AG04449 (cell line): ENCODE measurements around the gene PDE6D.

Experiments
- CTCF ChIA-PET: fragments of 350-600 bp; formaldehyde crosslinking; extraction: SDS; loops from one replicate; lab custom pipeline; 2021; ENCODE audit warnings: antibody characterized with exemption; lab: Yijun Ruan, JAX
- POLR2A ChIA-PET: fragments of 400-600, 350-600 bp; formaldehyde crosslinking; extraction: SDS; loops from one replicate; lab custom pipeline; 2020; ENCODE audit warnings: antibody characterized with exemption, inconsistent platforms; lab: Yijun Ruan, JAX
- DNase-seq: peaks from one replicate; pipeline ENCODE4 v3.0.0-alpha.2; 2010; ENCODE audit warnings: low read depth, low spot score
- H3K4me3 ChIP-seq: 2 replicates; pipeline ENCODE4 v1.5.1; 2011; ENCODE audit warnings: low read depth, mild to moderate bottlenecking, control low read depth, low read length
- TF ChIP-seq, protein P1 (sequence below): IDR thresholded peaks from one replicate; pipeline ENCODE4 v1.5.1; 2011; ENCODE audit warnings: mild to moderate bottlenecking, moderate library complexity, low read length, control low read depth, inconsistent platforms; ENCODE audit not compliant: insufficient read depth; ENCODE audit errors: missing control alignments

The PDE6D gene

DNA sequence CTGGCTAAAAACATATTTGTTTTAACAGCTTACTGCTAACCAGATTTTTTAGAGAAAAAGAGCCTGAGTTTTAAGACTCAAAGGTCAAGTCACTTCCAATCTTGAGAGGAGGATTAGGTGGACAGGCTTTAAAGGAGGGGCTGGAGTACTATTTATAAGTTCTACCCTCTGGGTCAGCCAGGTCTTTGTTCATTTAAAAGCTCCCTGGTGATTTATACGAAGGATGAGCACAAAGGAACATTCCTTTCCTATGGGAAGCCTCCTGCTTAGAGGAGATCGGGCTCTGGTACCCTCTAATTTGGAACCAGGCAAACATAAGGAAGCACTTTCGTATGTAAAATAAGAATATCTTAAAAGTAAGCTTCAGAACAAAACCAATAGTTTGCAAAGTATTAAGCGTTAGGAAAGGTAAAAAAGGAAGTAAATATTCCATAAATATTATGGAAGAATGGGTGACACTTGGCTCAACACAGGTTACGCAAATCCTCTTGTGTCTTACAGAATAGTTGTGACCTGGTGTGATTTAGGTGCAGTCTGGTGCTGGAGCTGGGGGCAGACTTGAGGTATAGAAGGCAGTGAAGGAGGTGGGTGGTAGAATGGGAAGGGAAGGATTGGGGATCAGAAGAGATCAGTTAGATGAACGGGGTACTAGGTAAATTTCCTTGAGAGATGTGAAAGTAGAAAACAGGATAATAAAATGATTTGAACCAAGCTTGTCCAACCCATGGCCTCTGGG lies 35.6 kb downstream of the PDE6D start:
- POLR2A ChIA-PET: no interaction called here
- H3K4me3 ChIP-seq: no peak overlapping the region
- DNase-seq: no peak
- TF ChIP-seq, protein P1, sequence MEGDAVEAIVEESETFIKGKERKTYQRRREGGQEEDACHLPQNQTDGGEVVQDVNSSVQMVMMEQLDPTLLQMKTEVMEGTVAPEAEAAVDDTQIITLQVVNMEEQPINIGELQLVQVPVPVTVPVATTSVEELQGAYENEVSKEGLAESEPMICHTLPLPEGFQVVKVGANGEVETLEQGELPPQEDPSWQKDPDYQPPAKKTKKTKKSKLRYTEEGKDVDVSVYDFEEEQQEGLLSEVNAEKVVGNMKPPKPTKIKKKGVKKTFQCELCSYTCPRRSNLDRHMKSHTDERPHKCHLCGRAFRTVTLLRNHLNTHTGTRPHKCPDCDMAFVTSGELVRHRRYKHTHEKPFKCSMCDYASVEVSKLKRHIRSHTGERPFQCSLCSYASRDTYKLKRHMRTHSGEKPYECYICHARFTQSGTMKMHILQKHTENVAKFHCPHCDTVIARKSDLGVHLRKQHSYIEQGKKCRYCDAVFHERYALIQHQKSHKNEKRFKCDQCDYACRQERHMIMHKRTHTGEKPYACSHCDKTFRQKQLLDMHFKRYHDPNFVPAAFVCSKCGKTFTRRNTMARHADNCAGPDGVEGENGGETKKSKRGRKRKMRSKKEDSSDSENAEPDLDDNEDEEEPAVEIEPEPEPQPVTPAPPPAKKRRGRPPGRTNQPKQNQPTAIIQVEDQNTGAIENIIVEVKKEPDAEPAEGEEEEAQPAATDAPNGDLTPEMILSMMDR: no peak
- CTCF ChIA-PET: interaction anchor here (1.1 to 1.6 kb wide), 9 partner anchors 13 to 68 kb away, joined by 3 to 9 read pairs (median 4); no protein-coding TSS in a partner anchor

DNA sequence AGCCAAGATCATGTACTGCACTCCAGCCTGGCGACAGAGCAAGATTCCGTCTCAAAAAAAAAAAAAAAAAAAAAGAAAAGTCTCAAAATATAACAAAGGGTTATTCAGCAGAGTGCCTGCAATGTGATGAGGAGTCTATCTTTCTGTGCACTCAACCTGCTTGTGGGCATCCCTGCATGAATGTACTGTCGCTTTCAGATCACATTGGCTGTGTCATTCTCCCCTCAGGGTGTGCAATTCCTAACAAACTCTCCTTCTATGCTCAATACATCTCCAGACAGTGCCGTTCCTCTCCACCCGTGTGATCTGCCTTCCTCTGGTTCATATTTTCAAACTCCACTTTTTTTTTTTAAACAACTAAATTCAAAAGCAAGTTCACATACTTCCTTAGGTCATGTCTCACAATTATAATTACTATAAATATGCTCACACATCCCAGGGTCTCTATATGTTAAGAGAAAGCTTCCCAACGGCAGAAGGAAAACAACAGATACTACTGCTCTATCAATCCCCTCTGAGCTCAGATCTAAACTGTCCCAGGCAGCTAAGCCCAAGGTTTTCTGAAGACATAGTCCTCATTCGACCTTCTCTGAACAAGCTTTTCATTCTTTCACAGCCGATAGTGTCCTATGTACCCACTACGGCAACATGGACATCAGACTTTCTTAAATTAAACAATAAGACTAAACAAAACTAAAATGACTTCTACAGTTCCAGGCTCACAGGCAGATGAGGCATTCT lies 37.5 kb downstream of the PDE6D start:
- no peak for DNase-seq
- ChIA-PET POLR2A (no interaction called here), CTCF (interaction anchor here (0.9 to 1.2 kb wide), 2 partner anchors 29 to 37 kb away, joined by 4 to 6 read pairs; no protein-coding TSS in a partner anchor)
- TF ChIP-seq, protein P1: no peak
- no peak overlapping the region for H3K4me3 ChIP-seq

DNA sequence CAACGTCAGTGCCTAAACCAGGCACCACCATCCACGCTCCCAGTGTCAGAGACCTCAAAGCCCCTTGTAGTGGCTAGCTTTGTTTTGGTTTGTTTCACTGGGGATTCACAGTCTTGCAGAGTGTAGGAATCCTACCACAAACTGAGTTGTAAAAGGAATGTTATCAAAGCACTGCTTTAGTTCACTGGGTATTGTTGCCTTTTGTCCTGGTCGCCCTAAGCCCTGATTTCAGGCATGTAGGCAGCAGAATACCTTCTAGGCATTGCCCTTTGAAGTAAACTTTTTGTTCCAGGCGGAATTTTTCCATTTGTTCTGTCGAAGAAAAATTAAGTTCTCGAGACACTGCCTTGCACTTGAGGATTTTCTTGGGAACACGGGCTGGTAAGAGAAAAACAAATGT lies 43.3 kb downstream of the PDE6D start:
- H3K4me3 ChIP-seq: no peak overlapping the region
- CTCF ChIA-PET: interaction anchor here (1.0 to 2.2 kb wide), 3 partner anchors 12 to 63 kb away, joined by 3 to 10 read pairs (median 5); no protein-coding TSS in a partner anchor
- DNase-seq: no peak
- TF ChIP-seq, protein P1: no peak
- POLR2A ChIA-PET: no interaction called here

DNA sequence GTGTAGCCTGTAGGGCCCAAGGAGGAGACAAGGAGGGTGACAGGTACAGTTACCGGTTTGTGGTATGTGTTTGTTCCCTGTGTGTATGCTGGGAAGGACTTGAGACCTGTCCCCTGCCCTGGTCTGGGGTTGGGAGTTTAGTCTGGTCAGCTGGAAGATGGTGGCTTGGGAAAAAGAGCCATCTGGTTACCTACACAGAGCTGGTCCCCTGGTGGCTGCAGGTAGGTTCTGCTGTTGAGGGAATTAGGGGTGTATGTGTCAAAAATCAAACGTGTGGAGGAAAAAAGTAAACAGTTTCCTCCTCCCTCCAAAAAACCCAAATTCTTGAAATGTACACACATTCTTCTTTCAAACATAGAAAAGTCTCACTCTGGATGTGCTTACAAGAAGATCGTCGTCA lies 48.5 kb downstream of the PDE6D start:
- TF ChIP-seq, protein P1: no peak
- ChIA-PET CTCF (interaction anchor here (0.6 to 1.5 kb wide), 3 partner anchors 8 to 12 kb away, joined by 3 to 5 read pairs (median 4); no protein-coding TSS in a partner anchor), POLR2A (no interaction called here)
- no peak overlapping the region for H3K4me3 ChIP-seq
- DNase-seq: no peak

DNA sequence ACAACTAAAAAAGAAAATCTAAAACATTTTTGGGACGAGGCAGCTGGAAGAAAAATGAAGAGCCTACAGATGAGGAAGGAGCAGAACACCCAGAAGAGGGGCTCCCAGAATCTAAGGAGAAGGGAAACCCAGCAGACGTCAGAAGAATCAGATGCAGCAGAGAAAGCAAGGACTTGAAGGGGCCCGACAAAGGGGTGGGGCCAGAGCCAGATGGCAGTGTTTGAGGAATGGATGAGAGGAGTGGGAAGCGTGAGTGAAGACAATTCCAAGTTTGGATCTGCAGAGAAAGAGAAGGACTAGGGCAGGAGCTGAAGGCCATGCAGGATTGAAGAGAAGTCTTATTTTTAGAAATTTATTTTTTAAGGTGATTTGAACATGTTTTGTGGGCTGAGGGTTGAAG lies 53.5 kb downstream of the PDE6D start:
- ChIA-PET POLR2A (interaction anchor here (0.7 kb wide), 1 partner anchor 53 kb away, joined by 3 read pairs; the partner anchor contains the start of gene PDE6D), CTCF (interaction anchor here (1.2 to 5.5 kb wide), 2 partner anchors 13 to 53 kb away, joined by 6 to 42 read pairs; no protein-coding TSS in a partner anchor)
- DNase-seq: no peak
- TF ChIP-seq, protein P1: no peak
- H3K4me3 ChIP-seq: no peak overlapping the region
